IMR-90 (cell line): ENCODE measurements around the gene HEXD. TPM values are rescaled to one million over a fixed set of nuclear protein-coding genes. Genes with fewer than 3 reads are reported as not detected.

Source experiments
- ATAC-seq: fragments of 200-7000 bp; cut with Tn5 transposase; 2 replicates; pipeline ENCODE4 v1.9.1; 2020; ENCODE audit warnings: low read depth, mild to moderate bottlenecking, moderate library complexity
- BruUV-seq: library from RNA; stranded (reverse); fragments of 400-500 nt; replicated peaks from 2 replicates; lab custom pipeline; 2021; lab: Mats Ljungman, UMichigan
- CTCF ChIA-PET: fragments of 300-600 bp; formaldehyde crosslinking; extraction: SDS; loops from one replicate; lab custom pipeline; 2021; ENCODE audit warnings: antibody characterized with exemption; lab: Yijun Ruan, JAX
- POLR2A ChIA-PET: fragments of 300-600 bp; sonication (Branson Sonifier 250); formaldehyde crosslinking; loops from one replicate; lab custom pipeline; 2022; ENCODE audit warnings: antibody characterized with exemption; ENCODE audit not compliant: unreplicated experiment; lab: Charles Lee
- DNase-seq: peaks from one replicate; pipeline ENCODE4 v3.0.0; 2013
- H2AFZ ChIP-seq: replicated peaks from 2 replicates; pipeline ENCODE3; 2013; ENCODE audit warnings: low read length, mild to moderate bottlenecking; ENCODE audit not compliant: poor library complexity
- H2AK5ac ChIP-seq: 2 replicates; pipeline ENCODE4 v1.6.1; 2013; ENCODE audit warnings: low read depth, low read length, inconsistent platforms
- H2AK9ac ChIP-seq: replicated peaks from 2 replicates; pipeline ENCODE3; 2013; ENCODE audit warnings: mild to moderate bottlenecking, low read depth, low read length, moderate library complexity; ENCODE audit not compliant: poor library complexity
- H2BK120ac ChIP-seq: 2 replicates; pipeline ENCODE4 v1.6.1; 2013; ENCODE audit warnings: low read depth, low read length, inconsistent platforms
- H2BK15ac ChIP-seq: 3 replicates; pipeline ENCODE4 v1.6.1; 2013; ENCODE audit warnings: low read depth, low read length, inconsistent platforms
- H2BK20ac ChIP-seq: 2 replicates; pipeline ENCODE4 v1.6.1; 2013; ENCODE audit warnings: low read depth, mild to moderate bottlenecking, inconsistent platforms, low read length, moderate library complexity
- H2BK5ac ChIP-seq: 2 replicates; pipeline ENCODE4 v1.6.1; 2013; ENCODE audit warnings: mild to moderate bottlenecking, low read depth, low read length, inconsistent platforms; ENCODE audit not compliant: poor library complexity, severe bottlenecking
- H3K14ac ChIP-seq: replicated peaks from 2 replicates; pipeline ENCODE4 v1.6.1; 2013; ENCODE audit warnings: low read depth, low read length, inconsistent platforms
- H3K18ac ChIP-seq: 2 replicates; pipeline ENCODE4 v1.6.1; 2013; ENCODE audit warnings: low read depth, low read length, control low read depth
- H3K23ac ChIP-seq: 2 replicates; pipeline ENCODE4 v1.6.1; 2013; ENCODE audit warnings: low read depth, low read length, inconsistent platforms
- H3K27ac ChIP-seq: 2 replicates; pipeline ENCODE4 v1.5.1; 2013; ENCODE audit warnings: mild to moderate bottlenecking, control low read depth, low read length; ENCODE audit not compliant: insufficient read depth
- H3K27me3 ChIP-seq: 2 replicates; pipeline ENCODE4 v1.6.1; 2013; ENCODE audit warnings: low read length; ENCODE audit not compliant: control insufficient read depth, insufficient read depth
- H3K36me3 ChIP-seq: 2 replicates; pipeline ENCODE4 v1.6.1; 2013; ENCODE audit warnings: low read length, mixed read lengths; ENCODE audit not compliant: control insufficient read depth, insufficient read depth
- H3K4ac ChIP-seq: 2 replicates; pipeline ENCODE4 v1.6.1; 2013; ENCODE audit warnings: low read depth, low read length, inconsistent platforms
- H3K4me1 ChIP-seq: 2 replicates; pipeline ENCODE4 v1.6.1; 2013; ENCODE audit warnings: low read length, mixed read lengths; ENCODE audit not compliant: control insufficient read depth, insufficient read depth
- H3K4me2 ChIP-seq: 2 replicates; pipeline ENCODE4 v1.6.1; 2013; ENCODE audit warnings: low read depth, mild to moderate bottlenecking, control low read depth, low read length, moderate library complexity
- H3K4me3 ChIP-seq: 2 replicates; pipeline ENCODE4 v1.5.1; 2013; ENCODE audit warnings: low read depth, mild to moderate bottlenecking, control low read depth, low read length, moderate library complexity; ENCODE audit not compliant: insufficient read depth
- H3K56ac ChIP-seq: 2 replicates; pipeline ENCODE4 v1.6.1; 2013; ENCODE audit warnings: low read length, inconsistent platforms; ENCODE audit not compliant: insufficient read depth; ENCODE audit errors: extremely low read depth
- H3K79me1 ChIP-seq, 2 experiments: 2 replicates each; pipeline ENCODE4 v1.6.1; 2013; ENCODE audit warnings: low read length in 2 of 2, inconsistent platforms in 1 of 2, low read depth in 1 of 2
- H3K9ac ChIP-seq: 2 replicates; pipeline ENCODE4 v1.6.1; 2013; ENCODE audit warnings: low read depth, low read length, control low read depth
- H3K9me1 ChIP-seq: 2 replicates; pipeline ENCODE4 v1.6.1; 2013; ENCODE audit warnings: low read length, inconsistent platforms; ENCODE audit not compliant: insufficient read depth
- H3K9me3 ChIP-seq: 2 replicates; pipeline ENCODE4 v1.6.1; 2013; ENCODE audit warnings: low read length; ENCODE audit not compliant: control insufficient read depth, insufficient read depth
- H4K20me1 ChIP-seq: 2 replicates; pipeline ENCODE4 v1.6.1; 2013; ENCODE audit warnings: low read length, inconsistent platforms; ENCODE audit not compliant: insufficient read depth
- H4K5ac ChIP-seq: 2 replicates; pipeline ENCODE4 v1.6.1; 2013; ENCODE audit warnings: mild to moderate bottlenecking, low read depth, low read length, control low read depth
- H4K8ac ChIP-seq, 2 experiments: 2 replicates each; pipeline ENCODE4 v1.6.1; 2013; ENCODE audit warnings: low read depth in 2 of 2, low read length in 2 of 2, control low read depth in 1 of 2, inconsistent platforms in 1 of 2
- H4K91ac ChIP-seq: 2 replicates; pipeline ENCODE4 v1.6.1; 2013; ENCODE audit warnings: low read depth, low read length, inconsistent platforms; ENCODE audit not compliant: insufficient read depth
- MAFK ChIP-seq: IDR thresholded peaks from 2 replicates; pipeline ENCODE4 v1.6.1; 2012; ENCODE audit warnings: low read depth, low read length, improper control_type of control experiment
- MXI1 ChIP-seq: IDR thresholded peaks from 2 replicates; pipeline ENCODE4 v1.6.1; 2012; ENCODE audit warnings: low read depth, mild to moderate bottlenecking, low read length, moderate library complexity, borderline replicate concordance
- NFE2L2 ChIP-seq: fragments of 150-350 bp; IDR thresholded peaks from 2 replicates; pipeline ENCODE4 v1.6.1; 2016; ENCODE audit warnings: low read depth, mild to moderate bottlenecking, low read length
- POLR2A ChIP-seq: IDR thresholded peaks from 2 replicates; pipeline ENCODE4 v1.6.1; 2012; ENCODE audit warnings: mild to moderate bottlenecking, low read depth, low read length
- RAD21 ChIP-seq: IDR thresholded peaks from 2 replicates; pipeline ENCODE4 v1.6.1; 2012; ENCODE audit warnings: low read length, improper control_type of control experiment
- RCOR1 ChIP-seq: IDR thresholded peaks from 2 replicates; pipeline ENCODE4 v1.6.1; 2012; ENCODE audit warnings: mild to moderate bottlenecking, low read length, improper control_type of control experiment; ENCODE audit not compliant: insufficient replicate concordance
- WGBS, 2 experiments: methylation state at CpG; one replicate each; pipeline versions ENCODE4 v1.1.5 to v1.1.7; 2013; ENCODE audit warnings: missing lambda C conversion rate in 2 of 2; ENCODE audit not compliant: insufficient read length in 1 of 2; ENCODE audit errors: extremely low coverage in 2 of 2; 5-methylcytosine and 5-hydroxymethylcytosine counted together
- dilution Hi-C: fragments of 300-500 bp; cut with HindIII; formaldehyde crosslinking; loops from one replicate; pipeline ENCODE4 v1.14.3; 2018; ENCODE audit warnings: low sequenced_read_pairs; ENCODE audit not compliant: unreplicated experiment
- in situ Hi-C: fragments of 300-500 bp; cut with MboI; formaldehyde crosslinking; loops from 3 replicates; pipeline ENCODE4 v1.14.3; 2019; ENCODE audit warnings: low sequenced_read_pairs, inconsistent platforms, mixed read lengths
- intact Hi-C: fragments of 100-400 bp; cut with micrococcal nuclease; formaldehyde crosslinking; loops from 2 replicates; pipeline ENCODE4 v1.10.0; 2022
- polyA plus RNA-seq, 3 experiments: library from polyadenylated mRNA; depleted of rRNA; stranded (reverse); fragments of >200 nt; gene quantifications; 2 replicates each; pipeline ENCODE4 v1.2.3, GENCODE V29; 2012; ENCODE audit warnings: low replicate concordance in 1 of 3
- total RNA-seq: library from RNA; depleted of rRNA; stranded (reverse); fragments of >200 nt; gene quantifications from 2 replicates; pipeline ENCODE4 v1.2.3, GENCODE V29; 2012
- TF ChIP-seq, protein P1 (sequence below): fragments of 150-350 bp; IDR thresholded peaks from 2 replicates; pipeline ENCODE4 v1.6.1; 2016; ENCODE audit warnings: low read depth, mild to moderate bottlenecking, low read length, moderate library complexity, borderline replicate concordance
- TF ChIP-seq, protein P2 (sequence below): fragments of 150-350 bp; IDR thresholded peaks from 2 replicates; pipeline ENCODE4 v1.6.1; 2017; ENCODE audit warnings: mild to moderate bottlenecking, antibody characterized with exemption, low read length, low read depth

HEXD gene
- total and polyA plus RNA-seq, 2 of the 4 experiments (the other 2 are of a cell fraction) = 3.8 to 9.5 TPM

DNA sequence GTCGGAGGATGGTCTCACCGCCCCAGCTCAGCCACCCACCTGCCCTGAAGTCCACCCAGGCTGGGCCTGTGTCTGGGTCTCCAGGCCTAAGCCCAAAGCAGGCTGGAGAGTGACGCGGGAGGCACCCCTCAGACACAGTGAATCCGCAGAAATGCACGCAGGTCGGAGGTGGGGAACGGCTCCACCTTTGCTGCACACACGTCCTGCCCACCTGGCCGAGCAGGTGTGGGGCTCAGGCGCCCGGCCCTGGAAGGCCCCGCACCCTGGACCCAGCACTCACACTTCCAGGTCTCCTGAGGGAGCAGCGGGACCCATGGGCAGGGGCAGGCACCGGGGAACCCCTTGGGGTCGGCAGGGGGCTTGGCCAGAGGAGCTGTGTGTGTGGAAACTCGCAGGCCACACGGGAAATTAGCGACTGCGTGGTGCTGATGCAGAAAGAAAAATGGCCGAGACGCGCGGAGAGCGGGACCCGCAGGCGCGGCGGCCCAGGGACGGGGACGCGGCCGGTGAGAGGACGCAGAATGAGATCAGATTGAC, 21.8 kb downstream of the HEXD start:
- Histone ChIP-seq H3K4me1 (peaks cover 3% of the 10 kb centered on the region), H4K5ac (no peak overlapping the region), H3K79me1 (no peaks in the 10 kb centered on the region), H3K9me1 (no peaks in the 10 kb centered on the region; the same call in 1 of the 2 replicates), H3K4ac (no peak overlapping the region), H2BK20ac (no peak overlapping the region), H3K18ac (no peak overlapping the region), H3K9ac (no peak overlapping the region), H3K27ac (no peak overlapping the region), H4K91ac (no peak overlapping the region), H3K27me3 (no peaks in the 10 kb centered on the region), H3K9me3 (no peaks in the 10 kb centered on the region), H2AK9ac (no peak overlapping the region), H4K20me1 (peaks cover 13% of the 10 kb centered on the region; the same call in 1 of the 2 replicates), H4K8ac (no peak overlapping the region), H3K14ac (no peak overlapping the region), H3K56ac (no peak overlapping the region), H2AFZ (no peak overlapping the region), H3K36me3 (peaks cover 31% of the 10 kb centered on the region), H2BK120ac (no peak overlapping the region), H2BK5ac (no peak overlapping the region), H3K23ac (no peak overlapping the region), H3K4me2 (no peak overlapping the region), H2BK15ac (no peak overlapping the region), H2AK5ac (no peak overlapping the region), H3K4me3 (no peak overlapping the region)
- intact Hi-C loops = no loop called here
- WGBS, 2 experiments = 88% methylated on average over 12 of the region's 34 CpGs; no CpG with 5 or more reads in 1 of the 2 experiments
- DNase-seq = no peak
- ATAC-seq = no peak
- dilution Hi-C loops = no loop called here
- BruUV-seq = no TSS peak
- in situ Hi-C loops = no loop called here
- TF ChIP-seq NFE2L2 = no peak
- no peak for TF ChIP-seq MXI1
- no peak for TF ChIP-seq POLR2A
- TF ChIP-seq, protein P1, sequence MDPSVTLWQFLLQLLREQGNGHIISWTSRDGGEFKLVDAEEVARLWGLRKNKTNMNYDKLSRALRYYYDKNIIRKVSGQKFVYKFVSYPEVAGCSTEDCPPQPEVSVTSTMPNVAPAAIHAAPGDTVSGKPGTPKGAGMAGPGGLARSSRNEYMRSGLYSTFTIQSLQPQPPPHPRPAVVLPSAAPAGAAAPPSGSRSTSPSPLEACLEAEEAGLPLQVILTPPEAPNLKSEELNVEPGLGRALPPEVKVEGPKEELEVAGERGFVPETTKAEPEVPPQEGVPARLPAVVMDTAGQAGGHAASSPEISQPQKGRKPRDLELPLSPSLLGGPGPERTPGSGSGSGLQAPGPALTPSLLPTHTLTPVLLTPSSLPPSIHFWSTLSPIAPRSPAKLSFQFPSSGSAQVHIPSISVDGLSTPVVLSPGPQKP = no peak
- TF ChIP-seq MAFK = no peak
- no peak for TF ChIP-seq RCOR1
- TF ChIP-seq RAD21 = no peak
- TF ChIP-seq, protein P2, sequence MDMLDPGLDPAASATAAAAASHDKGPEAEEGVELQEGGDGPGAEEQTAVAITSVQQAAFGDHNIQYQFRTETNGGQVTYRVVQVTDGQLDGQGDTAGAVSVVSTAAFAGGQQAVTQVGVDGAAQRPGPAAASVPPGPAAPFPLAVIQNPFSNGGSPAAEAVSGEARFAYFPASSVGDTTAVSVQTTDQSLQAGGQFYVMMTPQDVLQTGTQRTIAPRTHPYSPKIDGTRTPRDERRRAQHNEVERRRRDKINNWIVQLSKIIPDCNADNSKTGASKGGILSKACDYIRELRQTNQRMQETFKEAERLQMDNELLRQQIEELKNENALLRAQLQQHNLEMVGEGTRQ = no peak
- CTCF ChIA-PET = no interaction called here
- POLR2A ChIA-PET = no interaction called here
